ENCODE data around the gene PLEKHG4B. TPM values are rescaled to one million over a fixed set of nuclear protein-coding genes. Genes with fewer than 3 reads are reported as not detected.
"Not testable (repeated sequence)": the region's sequence is repeated elsewhere in the genome, so short reads cannot be mapped to it uniquely, and the experiment has no call there.

The PLEKHG4B gene
- total RNA-seq, 1 experiment from 2014 or later, result 0.28 TPM

- intact Hi-C loops (cut with micrococcal nuclease; ENCODE audit: unreplicated experiment), result no loop called here
- no peak overlapping the region for H3K27ac ChIP-seq (ENCODE audit: low read depth, low read length, poor library complexity, severe bottlenecking)
- CTCF ChIA-PET, result no interaction called here
Observed at GRCh38 chr5:195401-196160, 103.6 kb downstream of the PLEKHG4B start.

GRCh38 chr5:196350-196749 is 104.4 kb downstream of the PLEKHG4B start:
- ChIA-PET POLR2A (ENCODE audit: low non-redundant PET) (no interaction called here), CTCF (no interaction called here)
- no peaks in the 10 kb centered on the region for H3K36me3 ChIP-seq (ENCODE audit: insufficient read depth, low read length, poor library complexity, severe bottlenecking)
- no peaks in the 10 kb centered on the region for H3K27me3 ChIP-seq (replicated peaks; ENCODE audit: insufficient read depth, low read depth, low read length, poor library complexity)
- intact Hi-C loops (cut with micrococcal nuclease; ENCODE audit: unreplicated experiment), result no loop called here
- DNase-seq (ENCODE audit: low spot score), result no peak
- no peaks in the 10 kb centered on the region for H3K4me1 ChIP-seq (ENCODE audit: insufficient read depth, low read length, poor library complexity, severe bottlenecking)
- no peaks in the 10 kb centered on the region for H3K9me3 ChIP-seq (ENCODE audit: low read depth, low read length, poor library complexity, severe bottlenecking)
- no peak for TF ChIP-seq CTCF (conservative IDR thresholded peaks at IDR 0.05; ENCODE audit: low read depth, low read length)
- no peak for TF ChIP-seq EZH2 (IDR thresholded peaks at IDR 0.05; ENCODE audit: borderline replicate concordance, low read depth, low read length, poor library complexity, severe bottlenecking)
- no peak overlapping the region for H3K27ac ChIP-seq (ENCODE audit: low read depth, low read length, poor library complexity, severe bottlenecking)
- no peak overlapping the region for H3K4me3 ChIP-seq (ENCODE audit: low read depth, low read length, poor library complexity, severe bottlenecking)
- BruUV-seq (replicated peaks), result no TSS peak

More at GRCh38 chr5:195401-196160, 103.6 kb downstream of the PLEKHG4B start:
- POLR2A ChIA-PET (ENCODE audit: low non-redundant PET), result no interaction called here
- no peaks in the 10 kb centered on the region for H3K27me3 ChIP-seq (replicated peaks; ENCODE audit: insufficient read depth, low read depth, low read length, poor library complexity)
- H3K4me3 ChIP-seq (ENCODE audit: low read depth, low read length, poor library complexity, severe bottlenecking), result no peak overlapping the region
- no TSS peak for BruUV-seq (replicated peaks)
- H3K36me3 ChIP-seq (ENCODE audit: insufficient read depth, low read length, poor library complexity, severe bottlenecking), result no peaks in the 10 kb centered on the region
- TF ChIP-seq EZH2 (IDR thresholded peaks at IDR 0.05; ENCODE audit: borderline replicate concordance, low read depth, low read length, poor library complexity, severe bottlenecking), result no peak
- no peak for TF ChIP-seq CTCF (conservative IDR thresholded peaks at IDR 0.05; ENCODE audit: low read depth, low read length)
- no peaks in the 10 kb centered on the region for H3K9me3 ChIP-seq (ENCODE audit: low read depth, low read length, poor library complexity, severe bottlenecking)
- no peaks in the 10 kb centered on the region for H3K4me1 ChIP-seq (ENCODE audit: insufficient read depth, low read length, poor library complexity, severe bottlenecking)
- no peak for DNase-seq (ENCODE audit: low spot score)

DNA sequence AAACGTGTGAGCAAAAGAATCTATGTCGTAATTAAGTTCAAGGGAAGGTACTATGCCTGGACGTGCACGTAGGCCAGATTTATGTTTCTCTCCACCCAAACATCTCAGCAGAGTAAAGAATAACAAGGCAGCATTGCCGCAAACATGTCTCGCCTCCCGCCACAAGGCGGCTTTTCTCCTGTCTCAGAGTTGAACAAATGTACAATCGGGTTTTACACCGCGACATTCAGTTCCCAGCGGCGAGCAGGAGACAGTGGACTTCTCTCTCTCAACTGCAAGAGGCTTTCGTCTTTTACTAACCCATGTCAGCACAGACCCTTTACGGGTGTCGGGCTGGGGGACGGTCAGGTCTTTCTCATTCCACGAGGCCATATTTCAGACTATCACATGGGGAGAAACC is 105.1 kb downstream of the PLEKHG4B start:
- POLR2A ChIA-PET (ENCODE audit: low non-redundant PET); intact Hi-C loops (cut with micrococcal nuclease; ENCODE audit: unreplicated experiment); H3K27ac ChIP-seq (ENCODE audit: low read depth, low read length, poor library complexity, severe bottlenecking); H3K4me1 ChIP-seq (ENCODE audit: insufficient read depth, low read length, poor library complexity, severe bottlenecking); H3K4me3 ChIP-seq (ENCODE audit: low read depth, low read length, poor library complexity, severe bottlenecking); H3K9me3 ChIP-seq (ENCODE audit: low read depth, low read length, poor library complexity, severe bottlenecking); H3K27me3 ChIP-seq (replicated peaks; ENCODE audit: insufficient read depth, low read depth, low read length, poor library complexity); BruUV-seq (replicated peaks); H3K36me3 ChIP-seq (ENCODE audit: insufficient read depth, low read length, poor library complexity, severe bottlenecking); CTCF ChIA-PET: not testable (repeated sequence)
- 0 out of 2 replicates have a peak, but pooled peaks have one; percentile 12 for TF ChIP-seq CTCF (conservative IDR thresholded peaks at IDR 0.05; ENCODE audit: low read depth, low read length)
- peak; percentile 53 for DNase-seq (ENCODE audit: low spot score)

All from A673 (cell line).